ENCODE results near the gene TLX2. TPM values are rescaled to one million over a fixed set of nuclear protein-coding genes. Genes with fewer than 3 reads are reported as not detected.

Gene TLX2
- polyA plus RNA-seq, 3 donors, result not detected

DNA sequence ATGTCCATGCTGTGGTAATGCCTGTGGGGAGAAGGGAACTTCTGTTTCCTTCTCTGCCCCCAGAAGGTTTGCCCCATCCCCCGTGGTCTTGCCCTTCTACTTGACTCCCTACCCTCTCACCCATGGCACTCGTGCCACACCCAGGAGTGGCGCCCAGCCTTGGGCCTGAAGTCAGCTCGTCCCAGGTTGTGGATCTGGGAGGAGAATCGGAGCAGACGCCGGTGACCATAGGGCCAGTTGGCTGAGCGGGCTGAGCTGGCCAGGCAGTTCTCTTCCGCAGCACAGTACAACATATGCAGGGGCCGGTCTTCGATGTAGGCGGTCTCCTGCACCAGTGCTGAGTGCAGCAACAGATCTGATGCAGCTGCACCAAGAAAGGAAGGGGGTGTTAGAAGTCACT lies 20.2 kb downstream of the TLX2 start:
- Mint-ChIP-seq H3K27me3 (ENCODE audit: low read depth in 3 of 3) (peaks cover 4 to 5% (median 4%) of the 10 kb centered on the region in 3 donors), H3K36me3 (peaks cover 19 to 21% of the 10 kb centered on the region in 2 donors), H3K4me1 (peaks cover 24% of the 10 kb centered on the region), H3K4me3 (no peak overlapping the region), H3K27ac (peak overlapping the region in 1 of 7 donors; percentile 14), H3K9me3 (no peaks in the 10 kb centered on the region)
- peaks cover 10% of the 10 kb centered on the region for H3K79me2 ChIP-seq (ENCODE audit: insufficient read depth, low read length)
- 96% methylated on average over 9 of the region's 12 CpGs for WGBS (ENCODE audit: insufficient coverage)
- H3K27ac ChIP-seq (ENCODE audit: low read depth in 1 of 2, low read length in 2 of 2), result no peak overlapping the region
- DNase-seq, result no peak
- intact Hi-C loops (cut with micrococcal nuclease), result loop anchor here in 1 of 2 donors (10.0 kb wide), 1 partner anchor 50 kb away; no protein-coding TSS in a partner anchor
- H3K4me1 ChIP-seq (ENCODE audit: control insufficient read depth in 1 of 2, insufficient read depth in 2 of 2, low read length in 2 of 2), result peaks cover 18 to 24% of the 10 kb centered on the region in 2 donors
- TF ChIP-seq, protein P1, sequence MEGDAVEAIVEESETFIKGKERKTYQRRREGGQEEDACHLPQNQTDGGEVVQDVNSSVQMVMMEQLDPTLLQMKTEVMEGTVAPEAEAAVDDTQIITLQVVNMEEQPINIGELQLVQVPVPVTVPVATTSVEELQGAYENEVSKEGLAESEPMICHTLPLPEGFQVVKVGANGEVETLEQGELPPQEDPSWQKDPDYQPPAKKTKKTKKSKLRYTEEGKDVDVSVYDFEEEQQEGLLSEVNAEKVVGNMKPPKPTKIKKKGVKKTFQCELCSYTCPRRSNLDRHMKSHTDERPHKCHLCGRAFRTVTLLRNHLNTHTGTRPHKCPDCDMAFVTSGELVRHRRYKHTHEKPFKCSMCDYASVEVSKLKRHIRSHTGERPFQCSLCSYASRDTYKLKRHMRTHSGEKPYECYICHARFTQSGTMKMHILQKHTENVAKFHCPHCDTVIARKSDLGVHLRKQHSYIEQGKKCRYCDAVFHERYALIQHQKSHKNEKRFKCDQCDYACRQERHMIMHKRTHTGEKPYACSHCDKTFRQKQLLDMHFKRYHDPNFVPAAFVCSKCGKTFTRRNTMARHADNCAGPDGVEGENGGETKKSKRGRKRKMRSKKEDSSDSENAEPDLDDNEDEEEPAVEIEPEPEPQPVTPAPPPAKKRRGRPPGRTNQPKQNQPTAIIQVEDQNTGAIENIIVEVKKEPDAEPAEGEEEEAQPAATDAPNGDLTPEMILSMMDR (IDR thresholded peaks at IDR 0.05), result no peak
- no peak overlapping the region for H2AFZ ChIP-seq (ENCODE audit: insufficient read depth, low read depth, low read length, poor library complexity, severe bottlenecking)
- no peak overlapping the region for H3K9ac ChIP-seq (ENCODE audit: insufficient read depth, low read length, poor library complexity, severe bottlenecking)
- H3K9me3 ChIP-seq (replicated peaks in 1 of 2; ENCODE audit: control insufficient read depth in 1 of 2, insufficient read depth in 1 of 2, low read length in 2 of 2), result no peaks in the 10 kb centered on the region
- H3K4me3 ChIP-seq (replicated peaks in 1 of 3; ENCODE audit: low read depth in 2 of 3, low read length in 3 of 3), result no peak overlapping the region
- no peaks in the 10 kb centered on the region for H3K27me3 ChIP-seq (ENCODE audit: control insufficient read depth in 2 of 2, insufficient read depth in 2 of 2, low read length in 2 of 2)
- no peak overlapping the region for H3K4me2 ChIP-seq (replicated peaks; ENCODE audit: extremely low read depth, low read length, poor library complexity, severe bottlenecking)
- H4K20me1 ChIP-seq (ENCODE audit: insufficient read depth, low read length), result no peaks in the 10 kb centered on the region
- H3K36me3 ChIP-seq (replicated peaks in 1 of 2; ENCODE audit: control insufficient read depth in 1 of 2, insufficient read depth in 2 of 2, low read length in 2 of 2), result peaks cover 6 to 18% of the 10 kb centered on the region in 2 donors

DNA sequence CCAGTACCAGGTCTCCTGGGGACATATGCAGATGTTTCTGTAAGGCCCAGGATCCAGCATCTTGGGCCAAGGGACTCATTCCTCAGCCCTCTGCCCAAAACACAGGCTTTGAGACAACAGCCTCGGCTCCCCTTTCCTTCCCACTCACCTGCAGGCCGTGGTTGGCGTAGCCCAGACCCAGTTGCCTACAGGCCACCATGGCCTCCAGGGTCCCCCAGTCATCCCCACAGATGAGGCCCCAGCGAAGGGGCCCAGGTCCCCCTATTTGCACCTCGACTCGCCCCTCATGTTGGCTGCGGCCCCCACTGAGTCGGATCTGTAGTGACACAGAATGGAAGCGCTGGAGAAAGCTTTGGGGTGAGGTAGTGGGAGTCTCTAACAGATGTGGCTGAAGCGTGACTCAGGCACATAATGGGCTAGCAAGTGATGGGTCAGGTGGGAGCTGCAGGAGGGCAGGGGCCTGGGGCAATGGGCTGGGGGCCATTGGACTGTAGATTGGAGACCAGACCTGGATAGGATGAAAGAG lies 21.3 kb downstream of the TLX2 start:
- Histone ChIP-seq H2AFZ (ENCODE audit: insufficient read depth, low read depth, low read length, poor library complexity, severe bottlenecking) (no peak overlapping the region), H3K79me2 (ENCODE audit: insufficient read depth, low read length) (peaks cover under 1% of the 10 kb centered on the region), H3K4me3 (replicated peaks in 1 of 3; ENCODE audit: low read depth in 2 of 3, low read length in 3 of 3) (no peak overlapping the region), H3K9me3 (replicated peaks in 1 of 2; ENCODE audit: control insufficient read depth in 1 of 2, insufficient read depth in 1 of 2, low read length in 2 of 2) (no peaks in the 10 kb centered on the region), H3K4me1 (ENCODE audit: control insufficient read depth in 1 of 2, insufficient read depth in 2 of 2, low read length in 2 of 2) (peaks cover 17 to 23% of the 10 kb centered on the region in 2 donors), H3K9ac (ENCODE audit: insufficient read depth, low read length, poor library complexity, severe bottlenecking) (no peak overlapping the region), H3K27me3 (ENCODE audit: control insufficient read depth in 2 of 2, insufficient read depth in 2 of 2, low read length in 2 of 2) (no peaks in the 10 kb centered on the region), H3K36me3 (replicated peaks in 1 of 2; ENCODE audit: control insufficient read depth in 1 of 2, insufficient read depth in 2 of 2, low read length in 2 of 2) (peaks cover 6 to 18% of the 10 kb centered on the region in 2 donors), H4K20me1 (ENCODE audit: insufficient read depth, low read length) (no peaks in the 10 kb centered on the region), H3K27ac (ENCODE audit: low read depth in 1 of 2, low read length in 2 of 2) (no peak overlapping the region), H3K4me2 (replicated peaks; ENCODE audit: extremely low read depth, low read length, poor library complexity, severe bottlenecking) (no peak overlapping the region)
- Mint-ChIP-seq H3K27ac (no peak overlapping the region), H3K36me3 (peaks cover 19 to 21% of the 10 kb centered on the region in 2 donors), H3K4me1 (peaks cover 26% of the 10 kb centered on the region), H3K9me3 (no peaks in the 10 kb centered on the region), H3K27me3 (ENCODE audit: low read depth in 3 of 3) (peaks cover 4 to 5% (median 4%) of the 10 kb centered on the region in 3 donors), H3K4me3 (no peak overlapping the region)
- intact Hi-C loops (cut with micrococcal nuclease), result loop anchor here in 1 of 2 donors (10.0 kb wide), 1 partner anchor 49 kb away; no protein-coding TSS in a partner anchor
- TF ChIP-seq, protein P1 (IDR thresholded peaks at IDR 0.05), result no peak
- 99% methylated on average over 10 of the region's 10 CpGs for WGBS (ENCODE audit: insufficient coverage)
- DNase-seq, result no peak

Measured in CD14-positive monocyte (primary cell).